Measurements from ENCODE around the gene OR6C1. TPM values are rescaled to one million over a fixed set of nuclear protein-coding genes. Genes with fewer than 3 reads are reported as not detected.
"Not testable (repeated sequence)": the region's sequence is repeated elsewhere in the genome, so short reads cannot be mapped to it uniquely, and the experiment has no call there.

The OR6C1 gene
- total RNA-seq = not detected in 2 replicates
- polyA plus RNA-seq (2012) = not detected

DNA sequence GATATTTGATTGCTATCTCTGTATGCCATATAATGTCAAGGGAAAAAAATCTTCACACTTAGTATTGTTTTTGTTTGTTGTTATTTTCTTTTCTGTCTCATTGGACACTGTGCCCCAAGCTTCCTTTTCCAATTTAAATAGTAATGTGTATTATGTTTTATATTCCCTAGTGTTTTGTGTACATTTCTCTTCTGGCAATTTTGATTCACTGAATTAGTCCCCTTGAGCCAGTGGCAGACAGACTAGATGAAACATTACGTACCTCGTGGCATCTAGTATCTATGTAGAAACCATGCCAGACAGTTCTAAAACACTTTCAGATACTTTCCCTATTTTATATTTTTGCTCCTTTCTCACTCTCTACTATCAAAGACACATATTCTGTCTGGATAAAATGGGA lies at the start of gene OR6C1:
Gene OR6C1 (plus strand): TSS at position 301 of the 400 bp plus-strand sequence. CDS start 6,257 bp downstream, outside the sequence.
- DNase-seq (ENCODE audit: low read depth) = no peak

DNA sequence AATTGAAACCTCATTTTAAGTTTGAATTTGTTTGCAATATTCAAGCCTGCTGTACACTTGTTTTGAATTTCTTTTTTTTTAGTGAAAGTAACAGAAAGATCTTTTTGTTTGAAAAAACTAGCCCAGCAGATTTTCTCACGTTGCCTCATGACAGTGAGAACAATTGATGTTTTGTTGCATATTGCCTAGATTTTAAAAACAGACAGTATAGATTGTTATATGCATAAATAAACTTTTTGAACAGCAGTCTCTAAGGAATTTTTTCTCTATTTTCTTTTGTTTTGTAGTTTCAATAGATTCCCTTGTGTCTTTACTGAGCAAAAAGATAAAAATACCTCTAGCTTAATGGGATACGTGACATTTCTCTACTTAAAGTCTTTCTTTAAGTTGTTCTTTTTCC lies 33.2 kb upstream of the OR6C1 start:
- DNase-seq (ENCODE audit: low read depth) = no peak

DNA sequence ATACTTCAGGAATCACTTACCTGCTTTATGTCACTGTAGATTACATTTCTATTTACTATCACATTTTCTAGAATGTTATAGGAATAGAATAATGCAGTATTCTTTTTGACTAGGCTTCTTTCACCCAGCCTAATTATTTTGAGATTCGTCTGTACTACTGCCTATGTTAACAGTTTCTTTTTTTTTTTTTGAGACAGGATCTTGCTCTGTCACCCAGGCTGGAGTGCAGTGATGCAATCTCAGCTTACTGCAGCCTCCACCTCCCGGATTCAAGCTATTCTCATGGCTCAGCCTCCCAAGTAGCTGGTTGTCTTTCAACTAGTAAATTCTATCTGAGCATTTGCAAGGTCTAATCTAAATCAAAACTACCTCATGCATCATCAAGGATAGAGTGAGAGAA lies 24.1 kb upstream of the OR6C1 start:
- DNase-seq (ENCODE audit: low read depth) = no peak

DNA sequence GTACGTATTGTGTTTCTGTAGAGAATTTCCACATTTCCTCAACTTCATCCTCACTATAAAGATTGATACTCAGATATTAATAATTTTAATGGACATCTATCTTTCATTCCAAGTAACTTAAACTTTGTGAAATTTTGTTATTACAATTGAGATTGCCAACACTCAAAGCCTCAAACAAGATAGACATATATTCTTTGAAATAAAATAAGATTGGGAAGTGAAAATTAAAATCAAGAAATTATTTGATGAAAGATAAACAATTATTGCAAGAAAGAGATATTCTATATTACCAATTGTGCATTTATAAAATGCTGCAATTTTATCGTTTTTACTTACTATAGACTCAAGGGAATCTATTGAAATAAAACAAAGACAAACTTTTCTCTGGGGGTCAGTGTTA lies 17.7 kb upstream of the OR6C1 start, which contains the start of gene OR6C6:
Gene OR6C6 (minus strand): TSS at position 101 of the 400 bp plus-strand sequence. CDS start 1,337 bp downstream, outside the sequence.
- DNase-seq (ENCODE audit: low read depth) = no peak

DNA sequence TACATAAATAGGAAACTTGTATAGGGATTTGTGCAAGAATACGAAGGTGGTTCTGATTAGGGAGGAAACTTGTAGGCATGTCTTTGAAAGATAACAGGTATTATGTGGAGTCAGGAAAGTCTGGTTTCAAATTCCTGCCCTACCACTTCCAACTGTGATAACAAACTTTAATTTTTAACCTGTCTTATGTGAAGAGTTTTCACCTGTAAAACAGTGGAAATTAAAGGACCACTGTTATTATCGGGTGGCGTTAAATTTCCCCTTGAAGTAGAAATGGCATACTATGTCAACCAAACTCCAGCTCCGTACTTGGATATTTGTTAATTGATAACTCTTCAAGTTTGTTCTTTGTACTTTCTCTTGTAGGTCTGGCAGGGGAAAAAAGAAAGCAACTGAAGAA lies 6.1 kb downstream of the OR6C1 start:
- no peak for DNase-seq (ENCODE audit: low read depth)

DNA sequence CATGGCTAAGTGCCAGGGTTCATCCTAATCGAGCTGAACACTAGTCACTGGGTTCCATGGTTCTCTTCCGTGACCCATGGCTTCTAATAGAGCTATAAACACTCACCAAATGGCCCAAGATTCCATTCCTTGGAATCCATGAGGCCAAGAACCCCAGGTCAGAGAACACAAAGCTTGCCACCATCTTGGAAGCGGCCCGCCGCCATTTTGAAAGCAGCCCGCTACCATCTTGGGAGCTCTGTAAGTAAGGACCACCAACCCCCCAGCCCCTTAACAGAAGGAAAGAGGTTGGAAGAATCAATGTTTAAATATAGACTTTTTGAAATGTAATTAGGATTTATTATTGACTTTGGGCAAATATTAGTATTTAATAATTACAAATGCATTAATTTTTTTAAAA lies 11.7 kb downstream of the OR6C1 start:
- DNase-seq (ENCODE audit: low read depth) = not testable (repeated sequence)

DNA sequence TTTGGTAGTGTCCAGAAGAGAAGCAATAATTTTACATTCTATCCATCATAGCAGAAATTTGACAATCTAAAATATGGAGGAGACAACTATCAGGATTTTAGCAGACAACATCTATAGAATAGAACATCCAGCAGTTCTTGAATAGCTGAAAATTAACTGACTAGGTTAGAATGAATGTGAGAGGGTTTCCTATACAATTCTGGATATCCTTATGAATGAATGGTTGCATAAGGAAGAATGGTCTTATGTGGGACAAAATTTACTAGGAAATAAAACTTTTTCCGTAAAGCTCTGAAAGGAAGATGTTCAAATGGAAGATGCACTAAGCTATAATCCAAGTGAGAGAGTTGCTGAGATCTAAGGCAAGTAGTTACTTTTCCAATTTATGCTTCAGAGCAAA lies 16.3 kb downstream of the OR6C1 start, which contains the start of gene OR6C3:
Gene OR6C3 (plus strand): TSS at position 301 of the 400 bp plus-strand sequence. CDS start 955 bp downstream, outside the sequence.
- DNase-seq (ENCODE audit: low read depth) = no peak

DNA sequence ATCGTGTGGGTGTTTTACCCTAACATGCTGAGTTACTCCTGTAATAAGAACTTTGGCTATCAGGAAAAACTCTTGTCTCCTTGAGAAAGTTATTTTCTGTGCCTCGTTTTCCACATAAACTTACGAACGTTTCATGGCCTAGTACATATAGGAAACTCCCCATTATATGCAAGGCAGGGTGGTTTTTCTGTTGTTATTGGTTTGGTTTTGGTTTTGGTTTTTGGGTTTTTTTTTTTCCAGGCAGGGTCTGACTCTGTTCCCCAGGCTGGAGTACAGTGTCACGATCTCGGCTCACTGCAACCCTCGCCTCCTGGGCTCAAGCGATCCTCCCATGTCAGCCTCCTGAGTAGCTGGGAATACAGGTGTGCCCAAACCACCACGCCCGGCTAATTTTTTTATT lies 21.9 kb downstream of the OR6C1 start:
- no peak for DNase-seq (ENCODE audit: low read depth)

DNA sequence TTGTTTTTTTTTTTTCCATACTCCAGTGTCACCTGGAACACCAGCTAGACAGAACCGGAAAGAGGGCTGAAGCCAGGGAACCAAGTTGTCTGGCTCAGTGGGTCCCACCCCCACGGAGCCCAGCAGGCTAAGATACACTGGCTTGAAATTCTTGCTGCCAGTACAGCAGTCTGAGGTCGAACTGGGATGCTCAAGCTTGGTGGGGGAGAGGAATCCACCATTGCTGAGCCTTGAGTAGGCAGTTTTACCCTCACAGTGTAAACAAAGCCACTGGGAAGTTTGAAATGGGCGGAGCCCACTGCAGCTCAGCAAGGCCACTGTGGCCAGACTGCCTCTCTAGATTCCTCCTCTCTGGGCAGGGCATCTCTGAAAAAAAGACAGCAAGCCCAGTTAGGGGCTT lies 41.2 kb downstream of the OR6C1 start:
- DNase-seq (ENCODE audit: low read depth) = not testable (repeated sequence)

DNA sequence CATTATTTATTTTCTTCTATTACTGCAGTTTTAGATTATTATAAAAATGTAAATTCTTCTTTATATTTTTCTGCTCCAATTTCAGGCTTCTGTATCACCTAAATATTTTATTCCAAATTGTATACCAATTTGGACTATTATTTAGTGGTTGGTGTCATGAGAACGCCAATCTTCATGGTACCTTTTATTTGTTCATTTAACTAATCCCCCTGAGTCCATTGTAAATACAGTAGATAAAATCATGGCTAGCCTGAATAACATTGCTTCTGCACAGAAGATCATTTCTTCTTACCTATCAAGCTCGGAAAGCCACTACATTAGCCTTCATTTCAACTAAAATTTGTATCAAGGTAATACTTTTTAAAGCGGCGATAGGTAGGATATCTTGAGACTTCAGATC lies 48.5 kb downstream of the OR6C1 start, which contains the start of gene OR6C75:
Gene OR6C75 (plus strand): TSS at position 301 of the 400 bp plus-strand sequence. CDS start 2,136 bp downstream, outside the sequence.
- DNase-seq (ENCODE audit: low read depth) = no peak

DNA sequence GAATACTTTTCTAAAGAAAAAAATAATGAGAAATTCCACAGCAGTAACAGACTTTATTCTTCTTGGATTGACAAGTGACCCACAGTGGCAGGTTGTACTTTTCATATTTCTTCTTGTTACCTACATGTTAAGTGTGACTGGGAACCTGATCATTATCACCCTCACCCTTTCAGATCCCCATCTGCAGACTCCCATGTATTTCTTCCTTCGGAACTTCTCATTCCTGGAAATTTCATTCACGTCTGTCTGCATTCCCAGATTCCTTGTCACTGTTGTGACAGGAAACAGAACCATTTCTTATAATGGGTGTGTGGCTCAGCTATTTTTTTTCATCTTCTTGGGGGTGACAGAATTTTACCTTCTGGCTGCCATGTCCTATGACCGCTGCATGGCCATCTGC lies 50.9 kb downstream of the OR6C1 start:
- no peak for DNase-seq (ENCODE audit: low read depth)

Other genes starting within 250 kb of the OR6C1 start
- not detected in 2 replicates for gene OR9K2, start 187.9 kb upstream of the OR6C1 start, total RNA-seq
- gene OR10A7, start 93.3 kb upstream of the OR6C1 start, total RNA-seq = not detected in 2 replicates
- not detected in 2 replicates for gene OR6C74, start 69.7 kb upstream of the OR6C1 start, total RNA-seq
- not detected in 2 replicates for gene OR6C6, start 17.8 kb upstream of the OR6C1 start, total RNA-seq
- gene OR6C3, start 16.4 kb downstream of the OR6C1 start, total RNA-seq = not detected in 2 replicates
- not detected in 2 replicates for gene OR6C75, start 48.6 kb downstream of the OR6C1 start, total RNA-seq
- not detected in 2 replicates for gene OR6C65, start 86.2 kb downstream of the OR6C1 start, total RNA-seq
- gene OR6C76, start 111.9 kb downstream of the OR6C1 start, total RNA-seq = not detected in 2 replicates
- gene OR6C2, start 129.7 kb downstream of the OR6C1 start, total RNA-seq = not detected in 2 replicates
- not detected in 2 replicates for gene OR6C70, start 155.8 kb downstream of the OR6C1 start, total RNA-seq
- gene OR6C68, start 178.0 kb downstream of the OR6C1 start, total RNA-seq = not detected in 2 replicates
- gene OR6C4, start 235.3 kb downstream of the OR6C1 start, total RNA-seq = not detected in 2 replicates